HG03280 (cell line): Measurements from ENCODE around the gene MED27.
"Not testable (repeated sequence)": the region's sequence is repeated elsewhere in the genome, so short reads cannot be mapped to it uniquely, and the experiment has no call there.

Experiments used
- ATAC-seq: cut with Tn5 transposase; IDR thresholded peaks from one replicate; pipeline ENCODE4 v1.9.1; 2021; ENCODE audit warnings: mild to moderate bottlenecking, moderate library complexity; ENCODE audit not compliant: unreplicated experiment

The MED27 gene

GRCh38 chr9:132020820-132021510, 58.7 kb downstream of the MED27 start:
- no peak for ATAC-seq

GRCh38 chr9:132020272-132020671, 59.4 kb downstream of the MED27 start:
- no peak for ATAC-seq

GRCh38 chr9:132019702-132020101, 60.0 kb downstream of the MED27 start:
- no peak for ATAC-seq

- ATAC-seq = no peak
Measured at GRCh38 chr9:132018957-132019405, 60.7 kb downstream of the MED27 start.

- no peak for ATAC-seq
Measured at GRCh38 chr9:132016456-132016855, 63.2 kb downstream of the MED27 start.

GRCh38 chr9:132015866-132016265, 63.8 kb downstream of the MED27 start:
- ATAC-seq = no peak

GRCh38 chr9:132014218-132014805, 65.4 kb downstream of the MED27 start:
- ATAC-seq = no peak

- ATAC-seq = no peak
Measured at GRCh38 chr9:132012704-132013357, 66.8 kb downstream of the MED27 start.

GRCh38 chr9:132011896-132012295, 67.8 kb downstream of the MED27 start:
- no peak for ATAC-seq

GRCh38 chr9:132011309-132011708, 68.4 kb downstream of the MED27 start:
- no peak for ATAC-seq

GRCh38 chr9:132010201-132010600, 69.5 kb downstream of the MED27 start:
- ATAC-seq = not testable (repeated sequence)

- ATAC-seq = no peak
Measured at GRCh38 chr9:132008855-132009812, 70.5 kb downstream of the MED27 start.

- ATAC-seq = no peak
Measured at GRCh38 chr9:132008184-132008803, 71.4 kb downstream of the MED27 start.

GRCh38 chr9:132007371-132008025, 72.2 kb downstream of the MED27 start:
- no peak for ATAC-seq

GRCh38 chr9:132006677-132007370, 72.8 kb downstream of the MED27 start:
- ATAC-seq = no peak

- no peak for ATAC-seq
Measured at GRCh38 chr9:132005899-132006298, 73.8 kb downstream of the MED27 start.

- ATAC-seq = no peak
Measured at GRCh38 chr9:132004323-132004722, 75.3 kb downstream of the MED27 start.

- no peak for ATAC-seq
Measured at GRCh38 chr9:132003896-132004295, 75.8 kb downstream of the MED27 start.

- ATAC-seq = no peak
Measured at GRCh38 chr9:132003319-132003704, 76.4 kb downstream of the MED27 start.
